GM06990 (cell line): Measurements from ENCODE around the gene PLXNB1.

ENCODE experiments used
- DNase-seq: peaks from one replicate; pipeline ENCODE4 v3.0.0-alpha.2; 2011; ENCODE audit not compliant: insufficient read length; ENCODE audit errors: extremely low read depth
- H3K27me3 ChIP-seq: replicated peaks from 2 replicates; pipeline ENCODE4 v1.6.0; 2011; ENCODE audit warnings: low read length; ENCODE audit not compliant: control insufficient read depth, insufficient read depth
- H3K36me3 ChIP-seq: 2 replicates; pipeline ENCODE4 v1.5.1; 2011; ENCODE audit warnings: low read length; ENCODE audit not compliant: control insufficient read depth, insufficient read depth
- H3K4me3 ChIP-seq: replicated peaks from 2 replicates; pipeline ENCODE4 v1.5.1; 2011; ENCODE audit warnings: low read depth, mild to moderate bottlenecking, control low read depth, low read length
- TF ChIP-seq, protein P1 (sequence below): IDR thresholded peaks from 2 replicates; pipeline ENCODE4 v1.5.1; 2011; ENCODE audit warnings: low read length, control low read depth, mild to moderate bottlenecking, inconsistent platforms; ENCODE audit not compliant: insufficient read depth, poor library complexity, severe bottlenecking

Gene PLXNB1

DNA sequence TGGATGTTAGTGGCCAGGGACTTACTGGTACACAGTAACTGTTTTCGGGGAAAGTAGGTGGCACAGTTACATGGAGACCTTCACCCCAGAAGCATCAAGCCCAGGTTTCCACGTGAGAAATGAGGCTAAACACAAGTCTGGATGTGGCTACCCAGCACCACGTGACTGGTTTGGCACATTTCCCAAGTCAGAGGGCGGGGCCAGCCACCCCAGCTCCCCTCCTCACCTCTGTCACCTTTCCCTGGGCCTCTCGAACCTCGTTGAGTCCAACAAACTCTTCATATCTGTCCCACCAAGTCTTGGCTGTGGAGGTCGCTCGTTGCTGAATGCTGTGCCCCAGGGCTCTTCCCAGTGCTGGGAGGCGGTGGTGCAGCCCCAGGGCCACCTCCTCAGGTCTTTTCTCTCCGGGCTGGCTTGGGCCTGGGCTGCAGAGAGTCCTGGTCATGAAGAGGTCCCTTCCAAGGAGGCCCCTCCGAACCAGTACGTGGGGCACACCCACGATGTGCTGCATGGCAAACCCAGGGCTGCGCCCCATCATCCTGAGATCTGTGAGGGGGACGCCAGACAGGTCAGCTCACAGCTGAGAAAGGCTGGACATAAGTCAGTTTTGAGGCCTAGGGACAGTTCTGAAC, 4.8 kb upstream of the PLXNB1 start:
- H3K36me3 ChIP-seq, result peaks cover 13% of the 10 kb centered on the region
- no peak overlapping the region for H3K4me3 ChIP-seq
- DNase-seq, result no peak
- TF ChIP-seq, protein P1, sequence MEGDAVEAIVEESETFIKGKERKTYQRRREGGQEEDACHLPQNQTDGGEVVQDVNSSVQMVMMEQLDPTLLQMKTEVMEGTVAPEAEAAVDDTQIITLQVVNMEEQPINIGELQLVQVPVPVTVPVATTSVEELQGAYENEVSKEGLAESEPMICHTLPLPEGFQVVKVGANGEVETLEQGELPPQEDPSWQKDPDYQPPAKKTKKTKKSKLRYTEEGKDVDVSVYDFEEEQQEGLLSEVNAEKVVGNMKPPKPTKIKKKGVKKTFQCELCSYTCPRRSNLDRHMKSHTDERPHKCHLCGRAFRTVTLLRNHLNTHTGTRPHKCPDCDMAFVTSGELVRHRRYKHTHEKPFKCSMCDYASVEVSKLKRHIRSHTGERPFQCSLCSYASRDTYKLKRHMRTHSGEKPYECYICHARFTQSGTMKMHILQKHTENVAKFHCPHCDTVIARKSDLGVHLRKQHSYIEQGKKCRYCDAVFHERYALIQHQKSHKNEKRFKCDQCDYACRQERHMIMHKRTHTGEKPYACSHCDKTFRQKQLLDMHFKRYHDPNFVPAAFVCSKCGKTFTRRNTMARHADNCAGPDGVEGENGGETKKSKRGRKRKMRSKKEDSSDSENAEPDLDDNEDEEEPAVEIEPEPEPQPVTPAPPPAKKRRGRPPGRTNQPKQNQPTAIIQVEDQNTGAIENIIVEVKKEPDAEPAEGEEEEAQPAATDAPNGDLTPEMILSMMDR, result no peak
- H3K27me3 ChIP-seq, result no peaks in the 10 kb centered on the region

GRCh38 chr3:48433472-48434118, 3.7 kb upstream of the PLXNB1 start:
- Histone ChIP-seq H3K27me3 (no peaks in the 10 kb centered on the region), H3K36me3 (peaks cover 13% of the 10 kb centered on the region), H3K4me3 (no peak overlapping the region)
- DNase-seq, result no peak
- TF ChIP-seq, protein P1, result no peak

- Histone ChIP-seq H3K36me3 (peaks cover 13% of the 10 kb centered on the region), H3K27me3 (no peaks in the 10 kb centered on the region), H3K4me3 (no peak overlapping the region)
- TF ChIP-seq, protein P1, result peak; percentile 31
- DNase-seq, result no peak
Measured at GRCh38 chr3:48432411-48433371, 2.8 kb upstream of the PLXNB1 start.

DNA sequence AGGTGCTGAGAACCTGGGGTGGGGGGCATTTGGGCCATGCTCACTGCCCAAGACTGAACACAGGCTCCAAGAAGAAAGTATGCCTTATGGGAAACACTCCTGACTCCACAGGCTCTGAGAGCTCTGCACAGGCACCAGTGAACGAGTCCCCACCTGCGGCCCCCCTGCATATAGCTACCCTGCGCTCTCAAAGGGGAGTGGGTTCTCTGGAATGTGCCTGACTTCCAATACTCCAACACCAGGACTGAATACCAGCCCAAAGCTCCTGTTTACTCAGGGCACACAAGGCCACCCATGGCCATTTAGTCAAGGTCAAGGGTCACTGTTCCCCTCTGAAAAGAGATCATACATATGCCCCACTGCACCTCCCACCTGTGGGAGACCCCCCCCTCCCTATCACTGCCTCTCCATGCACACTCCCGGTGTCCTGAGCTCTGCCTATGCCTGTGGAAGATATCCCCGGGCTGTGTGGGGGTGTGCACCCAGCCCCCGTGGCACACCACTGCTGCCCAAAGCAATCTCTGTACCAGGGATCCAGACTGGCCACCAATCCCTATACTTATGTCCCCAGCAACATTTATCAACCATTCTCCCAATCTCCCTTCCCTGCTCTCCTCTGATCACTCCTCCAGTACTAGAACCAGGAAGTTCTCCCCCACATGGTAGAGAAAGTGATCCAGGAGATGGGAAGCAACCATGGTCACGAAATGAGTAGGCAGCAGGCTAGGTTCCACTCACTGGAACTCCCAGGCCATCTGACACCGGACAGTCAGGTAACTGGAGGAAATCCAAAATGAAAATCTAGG, 1.5 kb upstream of the PLXNB1 start:
- peaks cover 13% of the 10 kb centered on the region for H3K36me3 ChIP-seq
- no peak for DNase-seq
- no peaks in the 10 kb centered on the region for H3K27me3 ChIP-seq
- H3K4me3 ChIP-seq, result no peak overlapping the region
- TF ChIP-seq, protein P1, result no peak

- H3K4me3 ChIP-seq, result no peak overlapping the region
- no peak for DNase-seq
- H3K36me3 ChIP-seq, result peaks cover 13% of the 10 kb centered on the region
- no peaks in the 10 kb centered on the region for H3K27me3 ChIP-seq
- TF ChIP-seq, protein P1, result no peak
Measured at GRCh38 chr3:48430708-48431101, 819 bp upstream of the PLXNB1 start.
